T-cell (primary cell): Measurements from ENCODE around the gene RIPK3. TPM values are rescaled to one million over a fixed set of nuclear protein-coding genes. Genes with fewer than 3 reads are reported as not detected.
A peak's percentile ranks its signal among the peaks of the same experiment; 100 is the strongest.

Source experiments
- ATAC-seq, 4 experiments: fragments of 200-7000 bp in 3 of 4; fragments of 150-1000 bp in 1 of 4; cut with Tn5 transposase; replicated peaks in 1 of 4; 1 replicate in 3 of 4; 2 replicates in 1 of 4; pipeline ENCODE4 v1.10.0; 2021; ENCODE audit warnings: moderate library complexity in 3 of 4, mild to moderate bottlenecking in 2 of 4, moderate number of reproducible peaks in 1 of 4
- CTCF ChIA-PET, 2 donors: fragments of 300-600 bp; sonication (Branson Sonifier 250); formaldehyde crosslinking; loops; one replicate each; lab custom pipeline; 2022; ENCODE audit warnings: antibody characterized with exemption in 2 of 2; lab: Charles Lee
- POLR2A ChIA-PET, 2 donors: fragments of 300-600 bp; sonication (Branson Sonifier 250); formaldehyde crosslinking; loops; one replicate each; lab custom pipeline; 2022; ENCODE audit warnings: antibody characterized with exemption in 2 of 2; lab: Charles Lee
- DNase-seq, 35 experiments: peaks; one replicate each; pipeline versions ENCODE4 v3.0.0 to v3.0.0-alpha.2; 2013 to 2023
- H3K27ac ChIP-seq: one replicate; pipeline ENCODE4 v1.5.1; 2013; ENCODE audit warnings: low read length
- H3K27me3 ChIP-seq, 2 experiments: replicated peaks in 1 of 2; 1 replicate in 1 of 2; 2 replicates in 1 of 2; pipeline versions ENCODE4 v1.6.1 to v1.7.0; 2013; ENCODE audit warnings: low read length in 1 of 2, mixed read lengths in 1 of 2; ENCODE audit not compliant: control insufficient read depth in 2 of 2, insufficient read depth in 2 of 2; ENCODE audit errors: extremely low read depth in 1 of 2
- H3K36me3 ChIP-seq, 2 donors: 1 replicate in 1 of 2; 2 replicates in 1 of 2; pipeline versions ENCODE4 v1.6.1 to v1.7.0; 2013; ENCODE audit warnings: low read length in 1 of 2; ENCODE audit not compliant: control insufficient read depth in 2 of 2, insufficient read depth in 1 of 2; ENCODE audit errors: extremely low read depth in 1 of 2
- H3K4me1 ChIP-seq, 2 experiments: 1 replicate in 1 of 2; 2 replicates in 1 of 2; pipeline versions ENCODE4 v1.6.1 to v1.7.0; 2013; ENCODE audit warnings: low read length in 2 of 2, mixed read lengths in 1 of 2; ENCODE audit not compliant: insufficient read depth in 2 of 2, control insufficient read depth in 1 of 2; ENCODE audit errors: extremely low read depth in 1 of 2
- H3K4me3 ChIP-seq, 2 donors: 1 replicate in 1 of 2; 2 replicates in 1 of 2; pipeline versions ENCODE4 v1.5.1 to v1.7.0; 2013; ENCODE audit warnings: mild to moderate bottlenecking in 2 of 2, low read length in 1 of 2, moderate library complexity in 1 of 2; ENCODE audit not compliant: control insufficient read depth in 1 of 2; ENCODE audit errors: extremely low read depth in 1 of 2
- H3K9me3 ChIP-seq: 2 replicates; pipeline ENCODE4 v1.7.0; 2013
- H3K27ac Mint-ChIP-seq, 2 donors: one replicate each; pipeline ENCODE4 v1.8.0; 2020 to 2021; ENCODE audit warnings: mild to moderate bottlenecking in 2 of 2, mixed read lengths in 2 of 2
- H3K27me3 Mint-ChIP-seq, 2 donors: one replicate each; pipeline ENCODE4 v1.8.0; 2021 to 2022; ENCODE audit warnings: mixed read lengths in 2 of 2
- H3K36me3 Mint-ChIP-seq: one replicate; pipeline ENCODE4 v1.8.0; 2021; ENCODE audit warnings: mixed read lengths
- H3K4me1 Mint-ChIP-seq, 3 donors: one replicate each; pipeline ENCODE4 v1.8.0; 2020 to 2022; ENCODE audit warnings: mixed read lengths in 3 of 3, mild to moderate bottlenecking in 1 of 3
- H3K4me3 Mint-ChIP-seq, 3 donors: one replicate each; pipeline ENCODE4 v1.8.0; 2020 to 2022; ENCODE audit warnings: mild to moderate bottlenecking in 3 of 3, mixed read lengths in 3 of 3, moderate library complexity in 3 of 3
- H3K9me3 Mint-ChIP-seq, 3 donors: one replicate each; pipeline ENCODE4 v1.8.0; 2020 to 2022; ENCODE audit warnings: mixed read lengths in 3 of 3
- WGBS: methylation state at CpG from one replicate; pipeline ENCODE4 v1.1.5; 2013; ENCODE audit warnings: missing lambda C conversion rate; ENCODE audit not compliant: insufficient coverage; 5-methylcytosine and 5-hydroxymethylcytosine counted together
- total RNA-seq, 35 experiments: library from RNA in 6 of 35; stranded (reverse) in 6 of 35; fragments of 120-200 nt in 1 of 35; gene quantifications; one replicate each; pipeline versions ENCODE4 v1.2.1 to v1.2.4 and lab custom pipeline; 2013 to 2026

RIPK3 gene
- total RNA-seq, 5 donors from 2014 or later (not counting 1 experiment from before 2014, with no cell fraction given): 26.2 to 68.3 (median 59.2) TPM

DNA sequence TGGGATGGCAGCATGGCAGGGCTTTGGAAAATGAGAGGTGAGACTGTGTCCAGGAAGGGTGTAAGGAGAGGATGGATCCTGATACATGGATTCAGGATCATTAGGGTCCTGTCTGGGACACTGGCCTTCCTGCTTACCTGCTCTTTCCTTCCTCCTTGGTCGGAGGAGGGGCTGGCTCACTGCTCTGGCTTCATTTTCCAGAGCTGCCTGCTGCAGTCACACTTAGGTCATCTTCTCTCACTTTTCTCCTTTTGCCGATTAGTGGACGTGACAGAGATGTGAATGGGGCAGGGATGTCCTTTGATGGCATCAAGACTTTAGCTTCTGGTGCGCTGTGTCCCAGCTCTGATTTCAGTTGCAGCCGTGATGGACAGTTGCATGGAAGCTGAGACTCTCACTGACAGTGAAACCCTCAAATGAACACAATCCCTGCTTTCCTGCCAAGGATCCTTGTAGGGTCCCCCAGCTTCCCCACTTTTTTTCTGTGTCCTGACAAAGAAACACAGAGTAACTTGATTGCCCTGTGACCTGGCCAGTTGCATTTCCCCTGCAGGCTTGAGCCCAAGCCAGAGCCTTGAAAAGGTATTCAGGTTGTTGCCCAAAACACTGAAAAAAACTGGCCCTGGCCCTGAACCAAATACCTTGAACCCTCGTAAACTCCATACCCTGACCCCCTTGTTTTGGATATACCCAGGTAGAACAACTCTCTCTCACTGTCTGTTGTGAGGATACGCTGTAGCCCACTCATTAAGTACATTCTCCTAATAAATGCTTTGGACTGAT, 31.3 kb downstream of the RIPK3 start:
- no peaks in the 10 kb centered on the region for H3K9me3 Mint-ChIP-seq
- H3K4me3 ChIP-seq: no peak overlapping the region
- H3K4me1 Mint-ChIP-seq: peaks cover 48 to 55% (median 54%) of the 10 kb centered on the region in 3 donors
- no peaks in the 10 kb centered on the region for H3K27me3 ChIP-seq
- 100% methylated on average over 3 of the region's 7 CpGs for WGBS
- DNase-seq: no peak
- H3K36me3 Mint-ChIP-seq: peaks cover 39% of the 10 kb centered on the region
- H3K9me3 ChIP-seq: no peaks in the 10 kb centered on the region
- ChIA-PET POLR2A (interaction anchor here in 1 of 2 donors (0.6 to 1.7 kb wide), 5 partner anchors 9 to 80 kb away, joined by 3 to 8 read pairs (median 4); partner anchors contain the start of genes DHRS1, NOP9 and TINF2), CTCF (interaction anchor here (0.6 to 4.5 kb wide), 24 partner anchors 8 to 167 kb away, joined by 3 to 25 read pairs (median 4); partner anchors contain the start of genes CBLN3 (in 1 of the 2), DHRS1 (in 1 of the 2), EMC9 (in 1 of the 2) and KHNYN (in 1 of the 2))
- no peak for ATAC-seq
- no peaks in the 10 kb centered on the region for H3K27me3 Mint-ChIP-seq
- H3K4me1 ChIP-seq: peaks cover 27 to 54% of the 10 kb centered on the region in 2 experiments
- peak overlapping the region; percentile 76 for H3K27ac ChIP-seq
- H3K4me3 Mint-ChIP-seq: peak overlapping the region in 2 of 3 donors; percentile 7 to 74
- peaks cover 19 to 41% of the 10 kb centered on the region in 2 donors for H3K36me3 ChIP-seq
- peak overlapping the region; percentile 79 to 87 for H3K27ac Mint-ChIP-seq

DNA sequence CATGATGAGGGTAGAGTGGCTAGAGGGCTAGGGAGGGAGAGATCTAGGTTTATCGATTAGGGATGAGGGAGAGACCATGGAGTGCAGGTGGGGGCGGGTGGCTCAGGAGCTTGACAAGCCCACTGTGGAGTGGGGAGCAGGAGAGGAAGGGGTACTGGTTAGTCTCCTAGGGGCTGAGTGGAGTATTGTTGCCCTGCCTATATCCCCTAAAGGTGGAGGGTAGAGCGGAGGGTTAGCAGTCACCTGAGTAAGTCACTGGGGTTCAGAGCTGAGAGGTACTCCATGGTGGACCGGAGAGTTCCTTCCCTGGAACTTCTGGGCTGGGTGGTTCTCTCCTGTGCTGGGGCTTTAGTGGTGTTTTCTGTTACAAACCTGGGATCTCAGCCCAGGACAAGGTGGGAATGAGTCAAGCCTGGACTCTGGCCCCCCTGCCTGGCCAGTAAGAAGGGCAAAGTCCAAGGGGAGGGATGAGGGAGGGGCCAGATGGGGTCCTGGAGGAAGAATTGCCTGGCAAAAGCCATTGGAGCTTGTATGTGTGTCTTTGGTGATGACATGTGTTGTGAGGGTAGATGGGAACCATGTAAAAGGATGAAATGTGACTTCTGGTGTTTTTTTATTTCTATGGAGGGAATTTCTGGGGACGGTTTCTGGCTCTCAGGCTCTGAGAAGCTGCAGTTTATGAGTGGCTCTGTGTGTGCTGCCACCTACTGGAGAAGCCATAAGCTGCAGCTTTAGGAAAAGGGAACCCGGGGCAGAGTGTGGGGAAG, 32.0 kb downstream of the RIPK3 start, which contains the start of gene CIDEB:
TSS of gene CIDEB (minus strand) at position 403 of the 767 bp plus-strand sequence. CDS start at position 284, 119 bp downstream.
- peaks cover 46% of the 10 kb centered on the region for H3K36me3 Mint-ChIP-seq
- POLR2A ChIA-PET: interaction anchor here in 1 of 2 donors (0.6 to 1.7 kb wide), 3 partner anchors 8 to 65 kb away, joined by 3 to 5 read pairs (median 4); partner anchors contain the start of genes DHRS1, NOP9 and TINF2
- ATAC-seq (no peak), DNase-seq (peak in 32 of 35 experiments; percentile 26 to 80 (median 44))
- no peaks in the 10 kb centered on the region for H3K9me3 Mint-ChIP-seq
- H3K4me3 Mint-ChIP-seq: peak within 1 kb of the TSS in 2 of 3 donors; percentile 7 to 74
- CTCF ChIA-PET: interaction anchor here (0.6 to 4.5 kb wide), 29 partner anchors 8 to 226 kb away, joined by 3 to 25 read pairs (median 4); partner anchors contain the start of genes CBLN3 (in 1 of the 2), DHRS1 (in 1 of the 2), EMC9 (in 1 of the 2) and KHNYN (in 1 of the 2)
- Histone ChIP-seq H3K9me3 (no peaks in the 10 kb centered on the region), H3K36me3 (peaks cover 23 to 49% of the 10 kb centered on the region in 2 donors), H3K27me3 (no peaks in the 10 kb centered on the region), H3K4me1 (peaks cover 21 to 47% of the 10 kb centered on the region in 2 experiments), H3K4me3 (no peak within 1 kb of the TSS), H3K27ac (peak within 1 kb of the TSS; percentile 20)
- 64% methylated on average over 6 of the region's 6 CpGs for WGBS
- H3K27ac Mint-ChIP-seq: peak within 1 kb of the TSS; percentile 79 to 87
- no peaks in the 10 kb centered on the region for H3K27me3 Mint-ChIP-seq
- H3K4me1 Mint-ChIP-seq: peaks cover 40 to 47% (median 46%) of the 10 kb centered on the region in 3 donors

DNA sequence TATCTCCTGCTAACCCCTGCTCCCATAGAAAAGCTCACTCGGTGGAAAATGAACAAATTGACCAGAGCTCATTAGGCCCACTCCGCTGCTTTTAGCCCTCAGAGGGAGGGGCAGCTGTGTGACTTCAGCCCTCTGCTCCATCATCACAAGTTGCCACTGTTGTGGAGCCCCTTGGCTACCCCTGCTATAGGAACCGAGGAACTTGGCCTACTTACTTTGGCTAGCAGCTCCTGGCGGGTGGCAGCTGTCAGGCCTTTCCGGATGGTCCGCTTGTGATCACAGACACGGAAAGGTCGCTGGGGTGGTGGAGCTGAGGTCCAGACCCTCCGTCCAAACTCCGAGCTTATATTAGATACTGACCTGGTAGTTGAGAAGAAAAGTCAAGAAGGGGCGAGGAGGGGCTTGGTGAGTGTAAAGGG, 32.6 kb downstream of the RIPK3 start:
- ATAC-seq: no peak
- WGBS: 92% methylated on average over 10 of the region's 11 CpGs
- Histone ChIP-seq H3K4me1 (peaks cover 15 to 41% of the 10 kb centered on the region in 2 experiments), H3K27me3 (no peaks in the 10 kb centered on the region), H3K9me3 (no peaks in the 10 kb centered on the region), H3K27ac (no peak overlapping the region), H3K36me3 (peaks cover 27 to 55% of the 10 kb centered on the region in 2 donors), H3K4me3 (no peak overlapping the region)
- no peak for DNase-seq
- CTCF ChIA-PET: interaction anchor here (0.6 to 4.5 kb wide), 10 partner anchors 10 to 226 kb away, joined by 3 to 18 read pairs (median 4); partner anchors contain the start of gene TINF2 (in 1 of the 2)
- Mint-ChIP-seq H3K4me3 (no peak overlapping the region), H3K9me3 (no peaks in the 10 kb centered on the region), H3K36me3 (peaks cover 51% of the 10 kb centered on the region), H3K27me3 (no peaks in the 10 kb centered on the region), H3K27ac (no peak overlapping the region), H3K4me1 (peaks cover 34 to 42% (median 41%) of the 10 kb centered on the region in 3 donors)
- POLR2A ChIA-PET: no interaction called here

DNA sequence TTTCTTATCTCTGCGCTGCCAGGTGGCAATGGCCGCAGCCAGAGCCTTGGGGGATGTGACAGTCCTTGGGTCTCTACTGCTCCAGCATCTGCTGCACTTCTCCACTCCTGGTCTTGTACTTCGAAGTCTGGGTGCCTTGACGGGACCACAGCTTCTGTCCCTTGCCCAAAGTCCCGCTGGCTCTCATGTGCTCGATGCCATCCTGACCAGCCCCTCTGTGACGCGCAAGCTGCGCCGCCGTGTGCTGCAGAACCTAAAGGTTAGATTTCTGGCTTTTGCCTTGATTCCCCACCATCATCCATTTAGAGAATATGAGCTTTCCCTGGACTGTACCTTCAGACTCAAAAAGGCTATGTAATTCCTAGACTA, 35.8 kb downstream of the RIPK3 start:
- peaks cover 13 to 29% of the 10 kb centered on the region in 2 experiments for H3K4me1 ChIP-seq
- no peaks in the 10 kb centered on the region for H3K9me3 ChIP-seq
- H3K27me3 ChIP-seq: no peaks in the 10 kb centered on the region
- POLR2A ChIA-PET: no interaction called here
- peaks cover 34 to 48% (median 38%) of the 10 kb centered on the region in 3 donors for H3K4me1 Mint-ChIP-seq
- H3K36me3 Mint-ChIP-seq: peaks cover 59% of the 10 kb centered on the region
- no peak overlapping the region for H3K27ac ChIP-seq
- no peaks in the 10 kb centered on the region for H3K27me3 Mint-ChIP-seq
- 100% methylated on average over 6 of the region's 11 CpGs for WGBS
- no peak overlapping the region for H3K27ac Mint-ChIP-seq
- H3K9me3 Mint-ChIP-seq: no peaks in the 10 kb centered on the region
- no peak overlapping the region for H3K4me3 Mint-ChIP-seq
- no peak for ATAC-seq
- H3K36me3 ChIP-seq: peaks cover 30 to 69% of the 10 kb centered on the region in 2 donors
- DNase-seq: no peak
- no peak overlapping the region for H3K4me3 ChIP-seq
- CTCF ChIA-PET: no interaction called here

DNA sequence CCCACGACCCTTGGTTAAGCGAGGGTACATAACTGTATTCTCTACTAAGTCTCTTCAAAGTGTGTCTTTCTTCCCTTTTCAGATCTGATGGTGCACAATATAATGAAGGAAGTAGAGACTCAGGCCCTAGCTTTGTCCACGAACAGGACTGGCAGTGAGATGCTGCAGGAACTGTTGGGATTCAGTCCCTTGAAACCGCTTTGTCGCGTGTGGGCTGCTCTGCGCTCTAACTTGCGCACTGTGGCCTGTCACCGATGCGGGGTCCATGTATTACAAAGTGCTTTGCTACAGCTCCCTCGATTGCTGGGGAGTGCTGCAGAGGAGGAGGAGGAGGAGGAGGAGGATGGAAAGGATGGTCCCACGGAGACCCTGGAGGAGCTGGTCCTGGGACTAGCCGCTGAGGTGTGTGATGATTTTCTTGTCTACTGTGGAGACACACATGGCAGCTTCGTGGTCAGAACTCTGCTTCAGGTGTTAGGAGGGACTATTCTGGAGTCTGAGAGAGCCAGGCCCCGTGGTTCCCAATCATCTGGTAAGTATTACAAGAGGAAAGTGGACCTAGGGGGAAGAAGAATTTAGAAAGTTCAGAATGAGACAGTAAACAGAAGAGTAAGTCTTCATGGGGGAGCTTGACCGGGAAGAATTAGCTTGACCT, 39.3 kb downstream of the RIPK3 start:
- peaks cover 23 to 32% of the 10 kb centered on the region in 2 experiments for H3K4me1 ChIP-seq
- H3K4me3 Mint-ChIP-seq: peak overlapping the region; percentile 92 to 95 (median 93)
- no peaks in the 10 kb centered on the region for H3K27me3 ChIP-seq
- peak overlapping the region; percentile 66 to 97 for H3K27ac Mint-ChIP-seq
- peak overlapping the region; percentile 84 for H3K27ac ChIP-seq
- DNase-seq (no peak), ATAC-seq (no peak)
- WGBS: 46% methylated on average over 14 of the region's 16 CpGs
- peaks cover 27 to 58% of the 10 kb centered on the region in 2 donors for H3K36me3 ChIP-seq
- peaks cover 45 to 59% (median 49%) of the 10 kb centered on the region in 3 donors for H3K4me1 Mint-ChIP-seq
- H3K9me3 Mint-ChIP-seq: no peaks in the 10 kb centered on the region
- POLR2A ChIA-PET: interaction anchor here in 1 of 2 donors (0.6 to 0.9 kb wide), 3 partner anchors 14 to 68 kb away, joined by 3 to 5 read pairs (median 3); partner anchors contain the start of gene GMPR2
- H3K9me3 ChIP-seq: no peaks in the 10 kb centered on the region
- peaks cover 53% of the 10 kb centered on the region for H3K36me3 Mint-ChIP-seq
- H3K27me3 Mint-ChIP-seq: no peaks in the 10 kb centered on the region
- H3K4me3 ChIP-seq: peak overlapping the region; percentile 70 to 82
- CTCF ChIA-PET: interaction anchor here (0.7 to 6.5 kb wide), 11 partner anchors 8 to 136 kb away, joined by 3 to 104 read pairs (median 4); partner anchors contain the start of genes TINF2 (in 2 of the 2), CIDEB (in 1 of the 2), LTB4R (in 1 of the 2) and LTB4R2 (in 1 of the 2)
